ENCODE measurements around the gene CCT6A.

DNA sequence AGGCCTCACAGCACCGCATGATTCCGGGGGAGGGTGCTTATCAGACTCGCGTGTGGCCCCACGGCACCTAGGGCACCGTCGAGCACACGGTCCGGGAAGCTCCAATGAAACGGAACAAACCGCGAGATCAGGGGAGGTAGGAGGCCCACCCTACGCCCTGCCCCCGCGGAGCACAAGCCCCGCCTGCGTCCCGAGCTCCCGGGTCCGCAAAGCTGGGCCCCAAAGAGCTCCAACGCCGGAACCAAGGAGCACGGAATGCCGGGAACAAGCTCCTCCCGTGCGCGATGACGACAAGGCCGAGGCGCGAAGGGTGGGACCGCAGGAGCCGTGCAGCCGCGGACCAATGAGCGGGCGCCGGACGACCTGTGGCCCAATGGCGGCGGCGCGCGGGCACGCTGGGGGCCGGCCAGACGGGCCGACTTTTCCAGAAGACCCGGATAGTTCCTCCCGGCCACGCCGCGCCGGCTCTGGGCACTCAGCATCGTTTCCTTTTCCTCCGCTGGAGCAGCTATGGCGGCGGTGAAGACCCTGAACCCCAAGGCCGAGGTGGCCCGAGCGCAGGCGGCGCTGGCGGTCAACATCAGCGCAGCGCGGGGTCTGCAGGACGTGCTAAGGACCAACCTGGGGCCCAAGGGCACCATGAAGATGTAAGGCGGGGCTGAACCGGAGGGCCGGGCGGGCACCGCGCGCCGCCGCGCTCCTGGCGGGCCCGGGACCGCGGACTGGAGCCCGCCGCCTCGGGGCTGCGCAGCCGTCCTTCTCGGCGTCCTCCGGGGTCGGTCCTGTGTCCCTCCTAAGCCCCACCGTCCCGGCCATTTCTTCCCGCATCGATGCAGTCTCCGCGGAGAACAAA is at the start of gene CCT6A, which contains the start of gene PSPH:
- TF ChIP-seq ZFX (IDR thresholded peaks at IDR 0.05), result peak; percentile 79
- TF ChIP-seq POLR2A (IDR thresholded peaks at IDR 0.05; ENCODE audit: borderline replicate concordance, extremely low read depth, insufficient read depth, insufficient read length), result peak; percentile 75
- TF ChIP-seq, protein P1, sequence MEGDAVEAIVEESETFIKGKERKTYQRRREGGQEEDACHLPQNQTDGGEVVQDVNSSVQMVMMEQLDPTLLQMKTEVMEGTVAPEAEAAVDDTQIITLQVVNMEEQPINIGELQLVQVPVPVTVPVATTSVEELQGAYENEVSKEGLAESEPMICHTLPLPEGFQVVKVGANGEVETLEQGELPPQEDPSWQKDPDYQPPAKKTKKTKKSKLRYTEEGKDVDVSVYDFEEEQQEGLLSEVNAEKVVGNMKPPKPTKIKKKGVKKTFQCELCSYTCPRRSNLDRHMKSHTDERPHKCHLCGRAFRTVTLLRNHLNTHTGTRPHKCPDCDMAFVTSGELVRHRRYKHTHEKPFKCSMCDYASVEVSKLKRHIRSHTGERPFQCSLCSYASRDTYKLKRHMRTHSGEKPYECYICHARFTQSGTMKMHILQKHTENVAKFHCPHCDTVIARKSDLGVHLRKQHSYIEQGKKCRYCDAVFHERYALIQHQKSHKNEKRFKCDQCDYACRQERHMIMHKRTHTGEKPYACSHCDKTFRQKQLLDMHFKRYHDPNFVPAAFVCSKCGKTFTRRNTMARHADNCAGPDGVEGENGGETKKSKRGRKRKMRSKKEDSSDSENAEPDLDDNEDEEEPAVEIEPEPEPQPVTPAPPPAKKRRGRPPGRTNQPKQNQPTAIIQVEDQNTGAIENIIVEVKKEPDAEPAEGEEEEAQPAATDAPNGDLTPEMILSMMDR (IDR thresholded peaks at IDR 0.05 in 2 of 3, conservative IDR thresholded peaks at IDR 0.05 in 1 of 3; ENCODE audit: borderline replicate concordance in 1 of 3, insufficient read depth in 1 of 3, low read depth in 2 of 3, low read length in 2 of 3), result no peak
- TF ChIP-seq EZH2phosphoT487 (IDR thresholded peaks at IDR 0.05; ENCODE audit: borderline replicate concordance), result no peak
- TF ChIP-seq YY1 (IDR thresholded peaks at IDR 0.05; ENCODE audit: extremely low read depth, insufficient replicate concordance, low read depth, low read length), result no peak
- no peak for TF ChIP-seq JUND (IDR thresholded peaks at IDR 0.05)
- peak; percentile 76 for TF ChIP-seq SIN3A (IDR thresholded peaks at IDR 0.05; ENCODE audit: low read depth)
- TF ChIP-seq POLR2AphosphoS5 (IDR thresholded peaks at IDR 0.05; ENCODE audit: low read depth, low read length), result peak; percentile 94

Measured in HCT116 (cell line).